ENCODE results near the gene NDUFAF2.

The NDUFAF2 gene

DNA sequence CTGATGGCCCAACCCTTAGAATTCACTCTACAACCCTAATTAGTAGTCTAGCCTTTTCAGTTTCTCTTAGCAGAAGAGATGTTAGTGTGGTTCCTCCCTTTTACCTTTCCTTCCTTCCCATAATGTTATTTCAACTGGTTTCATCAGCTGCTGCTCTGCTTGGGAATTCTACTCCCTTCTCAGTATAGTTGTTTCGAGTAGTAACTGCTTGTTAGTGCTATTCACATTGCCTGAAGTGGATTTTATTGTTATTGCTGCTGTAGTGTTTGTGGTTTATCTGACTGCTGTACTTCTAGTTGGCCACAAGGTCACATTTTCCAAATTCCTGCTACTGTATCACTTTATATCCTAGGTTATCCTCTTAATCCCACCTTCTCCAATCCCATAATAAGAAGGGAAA is 187.6 kb downstream of the NDUFAF2 start:
- no peak for DNase-seq

- DNase-seq = no peak
Measured at GRCh38 chr5:61137835-61138234, 192.8 kb downstream of the NDUFAF2 start.

DNA sequence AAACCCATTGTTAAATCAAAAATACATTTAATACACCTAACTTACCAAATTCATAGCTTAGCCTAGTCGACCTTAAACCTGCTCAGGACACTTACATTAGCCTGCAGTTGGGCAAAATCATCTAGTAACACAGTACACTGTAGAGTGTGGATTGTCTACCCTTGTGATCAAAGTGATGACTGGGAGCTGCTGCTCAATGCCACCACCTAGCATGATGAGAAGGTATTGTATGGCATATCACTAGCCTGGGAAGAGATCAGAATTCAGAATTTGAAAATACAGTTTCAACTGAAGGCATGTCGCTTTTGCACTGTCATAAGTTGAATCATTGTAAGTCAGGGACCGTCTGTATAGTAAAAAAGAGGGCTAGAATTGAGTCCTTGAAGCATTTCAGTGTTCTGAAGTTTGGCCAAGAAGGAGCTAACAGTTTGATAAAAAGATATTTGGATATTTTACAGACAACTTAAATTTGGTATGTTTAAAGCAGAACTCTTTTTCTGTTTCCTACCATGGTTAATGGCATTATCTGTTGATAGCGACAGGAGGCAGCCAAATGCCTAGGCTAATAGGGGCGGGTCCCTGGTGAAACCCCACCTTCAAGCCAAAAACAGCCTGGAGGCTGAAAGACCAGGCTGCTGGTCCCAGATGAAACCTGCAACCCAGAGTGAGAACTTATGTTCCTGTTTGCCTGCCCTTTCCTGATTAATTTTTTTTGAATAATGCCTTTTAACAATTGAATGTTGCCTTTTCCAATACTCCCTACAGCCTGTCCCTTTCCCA is 194.3 kb downstream of the NDUFAF2 start:
- DNase-seq = no peak

DNA sequence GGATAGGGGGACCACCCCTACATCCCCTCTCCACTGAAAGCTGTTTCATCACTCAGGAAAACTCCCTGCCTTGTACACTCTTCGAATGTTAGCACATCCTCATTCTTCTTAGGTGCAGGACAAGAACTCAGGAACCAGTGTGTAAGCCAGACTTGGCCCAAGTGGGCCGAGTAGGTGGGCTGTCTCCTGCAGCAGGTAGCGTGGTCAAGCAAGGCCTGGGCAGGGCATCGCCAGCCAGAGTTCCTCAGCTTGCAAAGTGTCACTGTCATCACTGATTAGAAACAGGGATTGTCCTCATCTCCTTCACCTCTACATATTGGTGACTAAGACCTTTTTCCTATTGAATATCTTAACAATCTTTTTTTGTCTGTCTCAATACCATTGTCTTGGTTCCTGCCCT is 194.9 kb downstream of the NDUFAF2 start:
- no peak for DNase-seq

GRCh38 chr5:61141801-61142200 is 196.8 kb downstream of the NDUFAF2 start:
- no peak for DNase-seq

DNA sequence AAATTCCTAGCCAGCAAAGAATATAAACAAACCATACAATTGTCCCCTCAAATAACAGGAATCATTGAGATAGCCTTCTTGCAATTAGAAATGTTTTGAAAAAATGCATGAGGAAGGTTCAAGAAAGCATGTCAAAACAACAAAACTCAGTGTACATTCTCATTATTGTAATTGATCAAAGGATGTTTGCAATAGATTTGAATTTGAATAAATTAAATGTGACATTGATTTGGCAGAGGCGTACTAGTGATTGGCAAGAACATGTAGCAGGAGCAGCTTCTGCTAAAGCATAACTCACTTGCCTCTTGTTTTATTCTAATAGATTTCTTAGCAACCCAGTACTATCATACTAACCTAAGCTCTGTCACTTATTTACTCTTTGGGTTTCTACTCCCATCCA is 197.4 kb downstream of the NDUFAF2 start:
- no peak for DNase-seq

DNA sequence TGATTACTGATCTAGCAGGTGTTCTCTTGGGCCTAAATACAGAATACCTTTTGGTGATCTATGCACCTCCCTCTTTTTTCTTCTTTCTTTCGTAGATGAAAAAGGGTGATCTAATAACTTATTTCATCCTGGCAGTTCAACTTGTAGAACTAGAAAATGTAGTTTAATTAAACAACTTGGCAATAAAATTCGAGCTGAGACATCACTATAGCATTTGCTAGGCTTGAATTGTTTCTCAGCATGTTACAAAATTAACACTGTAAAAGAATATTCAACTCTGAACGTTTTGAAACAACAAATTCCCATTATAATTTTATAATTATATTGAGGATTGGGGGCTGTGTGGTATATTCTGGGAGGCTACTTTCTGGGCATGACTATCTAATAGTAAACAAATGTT is 197.8 kb downstream of the NDUFAF2 start:
- no peak for DNase-seq

DNA sequence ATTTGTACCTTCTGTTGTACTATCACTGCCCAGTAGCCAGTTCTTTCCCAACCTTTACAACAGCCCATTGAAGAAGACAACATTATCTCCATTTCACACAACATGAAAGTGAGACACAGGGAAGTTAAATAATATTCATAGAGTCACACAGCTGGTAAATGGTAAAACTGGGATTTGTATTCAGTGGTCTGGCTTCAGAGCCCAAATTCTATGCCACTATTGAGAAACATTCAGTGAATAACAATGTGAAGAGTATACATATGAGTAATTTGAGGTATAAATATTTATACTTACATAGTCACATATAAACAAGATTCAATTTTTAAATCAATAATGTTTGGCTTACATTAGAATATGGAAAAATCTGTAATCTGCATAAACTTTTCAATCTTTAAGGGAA is 203.5 kb downstream of the NDUFAF2 start:
- DNase-seq = no peak

DNA sequence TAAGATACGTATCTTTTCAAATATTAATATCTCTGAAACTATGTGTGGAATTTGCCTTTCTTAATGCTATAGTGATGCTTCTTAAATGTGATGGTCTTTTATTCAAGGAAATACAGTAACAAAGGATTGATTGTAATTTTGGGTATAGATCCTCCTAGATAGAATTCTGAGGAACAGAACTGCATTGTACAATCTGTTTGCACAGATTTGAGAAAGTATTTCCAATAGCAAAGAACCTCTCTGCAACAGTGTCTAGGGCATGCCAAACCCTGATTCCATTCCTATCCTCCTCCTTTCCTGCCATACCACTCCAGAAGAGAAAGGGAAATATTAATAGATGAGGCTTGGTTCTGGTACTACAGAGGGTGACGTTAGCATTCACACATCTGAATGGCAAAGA is 206.9 kb downstream of the NDUFAF2 start:
- DNase-seq = no peak

DNA sequence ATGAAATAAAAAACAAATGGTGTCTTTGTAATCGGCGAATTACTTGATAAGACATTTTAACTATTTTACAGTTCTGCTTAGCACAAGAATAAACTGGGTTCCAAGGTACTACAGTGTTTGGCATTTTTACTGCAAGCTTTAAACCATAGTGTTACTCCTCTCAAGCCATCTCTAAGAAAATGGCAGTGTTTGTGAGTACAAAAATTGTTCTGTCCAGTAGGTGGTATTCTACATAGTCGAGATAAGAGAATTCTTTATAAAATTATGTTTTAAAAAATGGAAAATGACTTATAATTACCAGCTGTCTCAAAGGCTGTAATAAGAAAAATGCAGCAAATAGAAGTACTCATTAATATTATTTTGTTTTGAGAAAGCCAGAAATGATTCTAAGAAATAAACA is 214.1 kb downstream of the NDUFAF2 start:
- DNase-seq = no peak

GRCh38 chr5:61159836-61160235 is 214.8 kb downstream of the NDUFAF2 start:
- DNase-seq = no peak

DNA sequence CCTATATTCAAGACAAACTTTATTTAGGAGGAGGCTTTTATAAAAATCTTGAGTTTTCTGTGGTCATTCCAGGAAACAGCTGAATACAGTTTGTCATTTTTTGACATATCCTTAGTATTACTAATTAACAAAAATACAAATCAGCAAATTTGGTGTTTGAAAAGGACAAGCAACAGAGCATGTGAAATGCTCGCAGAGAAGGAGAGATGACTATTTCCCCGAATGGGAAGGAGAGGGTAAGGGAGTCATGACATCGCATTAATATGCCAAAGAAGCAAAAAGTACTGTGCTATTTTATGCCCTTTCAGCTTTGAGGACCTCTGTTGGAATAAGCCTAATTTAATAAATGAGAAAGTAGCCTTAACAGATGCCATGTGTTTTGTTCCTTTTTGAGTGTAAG is 215.5 kb downstream of the NDUFAF2 start:
- no peak for DNase-seq

- peak; percentile 73 for DNase-seq
Measured at GRCh38 chr5:61162010-61162831, 217.2 kb downstream of the NDUFAF2 start, which contains the start of gene SMIM15. Gene SMIM15, minus strand, starts transcription at chr5:61162468. Its CDS starts 2,297 bp downstream, at chr5:61160171.

- no peak for DNase-seq
Measured at GRCh38 chr5:61162832-61163567, 218.0 kb downstream of the NDUFAF2 start.

- no peak for DNase-seq
Measured at GRCh38 chr5:61163905-61164304, 218.9 kb downstream of the NDUFAF2 start.

GRCh38 chr5:61167382-61167781 is 222.4 kb downstream of the NDUFAF2 start:
- DNase-seq = no peak

DNA sequence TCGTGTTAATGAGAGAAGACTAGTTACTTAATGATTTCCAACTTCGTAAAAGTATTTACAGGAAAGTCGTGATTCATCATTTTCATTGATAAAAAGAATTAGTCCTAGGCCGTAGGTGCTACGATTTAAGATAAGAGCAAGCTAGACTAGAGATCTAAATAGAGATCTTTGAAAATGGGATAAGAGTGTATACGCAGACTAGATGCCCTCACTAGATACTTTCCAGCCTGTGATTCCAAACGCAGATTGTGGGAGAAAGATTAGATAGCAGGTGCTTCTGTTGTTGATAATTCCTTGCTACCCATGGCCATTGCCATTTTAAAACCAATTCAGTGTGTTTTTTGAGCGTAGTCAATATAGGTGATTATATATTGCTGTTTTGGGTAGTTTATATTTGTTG is 223.9 kb downstream of the NDUFAF2 start:
- DNase-seq = no peak

- no peak for DNase-seq
Measured at GRCh38 chr5:61171479-61171878, 226.5 kb downstream of the NDUFAF2 start.

GRCh38 chr5:61176631-61177030 is 231.6 kb downstream of the NDUFAF2 start:
- DNase-seq = no peak

DNA sequence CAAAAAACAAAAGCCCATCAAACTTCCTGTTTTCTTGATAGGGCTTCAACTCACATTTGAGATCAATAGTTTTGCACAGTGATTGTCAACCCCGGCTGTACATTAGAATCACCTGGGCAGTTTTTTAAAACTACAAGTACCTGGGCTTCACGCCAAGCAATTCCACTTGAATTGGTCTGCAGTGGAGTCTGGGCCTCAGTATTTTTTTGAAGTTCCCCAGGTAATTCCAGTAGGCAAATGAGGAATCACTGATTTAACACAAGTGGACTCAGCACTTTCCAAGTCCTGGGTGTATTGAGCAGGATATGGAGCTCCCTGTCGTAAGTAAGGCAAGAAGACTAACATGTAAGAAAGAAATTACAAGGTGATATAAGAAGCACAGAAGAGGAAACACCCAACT is 232.1 kb downstream of the NDUFAF2 start:
- DNase-seq = no peak

DNA sequence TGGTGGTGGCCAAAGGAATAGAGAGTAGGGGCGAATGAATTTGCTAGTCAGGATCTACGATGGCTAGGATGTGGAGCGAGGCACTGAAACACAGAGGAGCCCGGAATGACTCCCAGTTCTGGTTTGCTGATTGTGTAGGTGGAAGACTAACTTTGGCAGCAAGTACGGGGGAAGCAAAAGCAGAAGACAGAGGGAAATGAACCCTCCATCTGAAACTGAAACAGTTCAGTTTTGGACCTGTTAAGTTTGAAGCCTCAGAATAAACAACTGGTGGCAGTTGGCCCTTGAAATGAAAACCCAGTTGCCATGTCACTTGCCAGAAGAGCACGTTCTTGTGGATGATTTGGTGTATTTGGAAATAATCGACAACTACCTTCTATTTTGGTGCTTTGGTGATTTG is 232.7 kb downstream of the NDUFAF2 start:
- no peak for DNase-seq

GRCh38 chr5:61178702-61179101 is 233.7 kb downstream of the NDUFAF2 start:
- no peak for DNase-seq

DNA sequence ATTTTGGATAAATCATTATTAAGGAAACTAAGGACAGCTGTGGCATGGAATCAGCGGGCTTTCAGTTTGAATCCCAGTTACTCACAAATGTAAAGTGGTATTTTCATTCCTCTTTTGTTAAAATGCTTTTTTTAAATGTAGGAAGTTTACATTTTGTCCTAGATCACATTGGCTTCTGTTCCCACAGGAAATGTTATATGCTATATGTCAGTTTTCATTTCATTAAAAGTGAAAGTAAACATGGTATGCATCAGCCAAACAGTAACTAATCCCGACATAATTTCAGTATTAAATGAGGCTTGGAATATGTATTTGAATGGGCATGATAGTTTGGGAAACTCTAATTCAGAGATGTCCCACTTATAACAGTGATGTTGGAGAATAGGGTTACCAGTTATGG is 235.9 kb downstream of the NDUFAF2 start:
- no peak for DNase-seq

DNA sequence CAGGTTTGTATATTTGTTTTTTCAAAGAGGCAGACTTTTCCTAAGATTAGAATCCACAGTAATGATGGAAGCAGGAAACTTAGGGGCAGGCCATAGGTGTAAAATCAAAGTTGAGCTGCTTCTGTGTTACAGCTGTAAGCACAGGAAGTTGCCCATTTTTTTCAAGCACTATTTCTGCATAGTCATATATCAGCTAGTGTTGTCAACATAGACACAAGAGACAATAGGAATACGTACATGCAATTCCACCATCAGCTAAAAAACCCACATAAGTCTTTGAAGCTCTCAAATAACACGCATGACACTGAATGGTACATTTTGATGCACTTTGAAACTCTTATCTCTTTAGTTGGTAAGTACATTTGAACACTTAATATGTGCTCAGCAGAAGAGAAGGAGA is 237.4 kb downstream of the NDUFAF2 start:
- DNase-seq = no peak

Data from activated effector memory CD4-positive, alpha-beta T cell treated with Interleukin-2 at 50 U/mL for 16 hours (primary cell).